Midbrain (tissue), 1 donor: ENCODE data around the gene AZIN2.

Experiments used
- DNase-seq: peaks from one replicate; lab custom pipeline; 2025; lab: John Stamatoyannopoulos, UW

AZIN2 gene

GRCh38 chr1:33152685-33153432 lies 71.9 kb downstream of the AZIN2 start:
- DNase-seq, result peak; percentile 73

DNA sequence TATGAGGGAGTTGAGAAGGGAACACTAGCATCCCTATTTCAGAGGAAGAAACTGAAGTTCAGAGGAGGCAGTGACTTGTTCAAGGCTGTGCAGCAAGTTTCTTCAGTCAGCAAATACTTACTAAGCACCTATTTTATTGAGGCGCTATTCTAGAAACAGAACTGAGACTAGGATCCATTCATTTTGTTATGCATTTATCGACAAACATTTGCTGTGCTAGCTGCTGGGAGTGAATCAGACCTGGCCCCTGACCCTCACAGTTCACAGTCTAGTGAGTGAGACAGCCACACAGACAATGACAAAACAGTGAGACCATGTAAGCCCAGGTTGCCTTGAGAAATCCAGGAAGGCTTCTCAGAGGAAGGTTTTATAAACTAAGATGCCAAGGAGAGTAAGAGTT lies 72.7 kb downstream of the AZIN2 start:
- DNase-seq, result no peak

GRCh38 chr1:33155877-33156538 lies 75.1 kb downstream of the AZIN2 start:
- DNase-seq, result no peak

DNA sequence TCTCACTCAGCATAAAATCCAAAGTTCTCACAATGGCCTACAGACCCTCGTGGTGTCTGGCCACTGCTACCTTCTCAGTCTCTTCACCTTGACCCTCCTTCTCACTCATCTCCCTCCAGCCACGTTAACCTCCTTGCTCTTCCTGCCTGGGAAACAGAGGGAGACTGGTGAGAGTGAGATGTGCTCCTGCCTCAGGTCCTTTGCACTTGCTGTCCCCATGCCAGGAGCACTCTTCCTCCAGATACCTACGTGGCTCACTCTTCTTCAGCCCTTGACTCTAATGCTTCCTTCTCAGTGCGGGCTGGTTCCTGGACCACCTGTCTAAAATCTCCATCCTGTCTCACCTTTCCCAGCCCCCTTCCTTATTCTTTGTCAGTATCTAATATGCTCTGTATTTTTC lies 76.2 kb downstream of the AZIN2 start:
- DNase-seq, result no peak

DNA sequence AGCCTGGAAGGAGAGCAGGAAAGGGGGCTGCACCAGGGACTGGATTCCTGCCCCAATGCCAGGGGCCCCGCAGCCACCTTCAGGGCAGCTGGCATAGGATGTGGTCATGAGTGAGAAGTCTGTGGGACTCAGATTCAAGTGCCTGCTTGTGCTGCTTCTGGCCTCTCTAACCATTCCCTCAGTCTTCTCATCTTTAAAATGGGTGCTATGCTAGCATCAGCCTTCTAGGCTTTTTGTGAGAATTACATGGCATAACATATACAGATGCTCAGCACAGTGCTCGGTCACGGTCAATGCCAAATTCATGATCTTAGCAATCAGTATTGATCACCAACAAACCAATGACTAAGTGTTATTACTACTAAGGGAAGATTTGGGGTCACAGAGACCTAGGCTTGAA lies 77.4 kb downstream of the AZIN2 start:
- DNase-seq, result no peak

GRCh38 chr1:33159577-33159976 lies 78.6 kb downstream of the AZIN2 start:
- no peak for DNase-seq

DNA sequence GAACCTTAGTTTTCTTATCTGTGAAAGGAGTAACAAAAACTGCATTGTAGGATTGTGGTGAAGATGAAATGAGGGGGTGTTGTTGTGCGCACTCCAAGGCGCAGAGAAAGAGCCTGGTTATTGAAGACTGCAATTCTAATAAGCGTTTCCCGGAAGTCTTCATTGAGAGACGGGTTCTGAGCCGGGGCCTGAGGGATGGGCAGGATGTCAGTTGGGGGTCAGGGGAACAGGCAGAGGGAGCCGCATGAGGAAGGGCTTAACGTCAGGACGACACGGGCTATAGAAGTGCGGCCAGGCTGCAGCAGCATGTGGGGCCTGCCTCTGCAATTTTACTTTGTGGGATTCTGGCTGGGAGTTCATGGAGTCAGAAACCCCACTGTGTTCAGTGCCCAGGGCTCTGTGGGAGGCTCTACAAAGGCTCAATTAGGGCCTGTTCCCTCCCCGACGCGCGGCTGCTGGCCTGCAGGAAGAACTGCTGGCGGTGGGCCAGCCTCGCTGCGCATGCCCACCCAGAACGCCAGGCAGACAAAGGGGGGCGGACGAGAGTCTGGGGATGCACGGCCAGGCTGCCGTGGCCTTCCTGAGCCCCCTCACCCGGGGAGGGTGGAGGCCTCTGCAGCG lies 80.2 kb downstream of the AZIN2 start:
- peak; percentile 92 for DNase-seq

- DNase-seq, result no peak
Observed at GRCh38 chr1:33162141-33162540, 81.2 kb downstream of the AZIN2 start.

- no peak for DNase-seq
Observed at GRCh38 chr1:33163621-33164519, 82.9 kb downstream of the AZIN2 start.

DNA sequence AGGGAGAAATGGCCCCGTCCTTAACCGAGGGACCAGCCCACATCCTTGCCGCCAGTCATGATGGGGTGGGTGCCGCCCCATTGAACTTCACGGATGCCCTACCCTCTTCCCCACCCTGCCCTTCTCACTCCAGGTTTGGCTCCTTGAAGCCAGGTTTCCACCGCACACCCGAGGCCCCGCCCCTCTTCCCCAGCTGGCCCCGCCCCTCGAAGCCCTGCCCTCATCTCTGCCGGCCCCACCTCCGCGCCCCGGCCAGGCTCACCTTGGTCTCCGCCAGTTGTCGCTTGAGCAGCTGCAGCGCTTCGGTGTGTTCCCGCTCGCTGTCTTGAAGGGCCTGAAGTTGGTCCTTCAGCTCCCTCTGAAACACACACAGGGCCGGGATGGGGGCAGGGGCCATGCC lies 84.3 kb downstream of the AZIN2 start:
- DNase-seq, result no peak

DNA sequence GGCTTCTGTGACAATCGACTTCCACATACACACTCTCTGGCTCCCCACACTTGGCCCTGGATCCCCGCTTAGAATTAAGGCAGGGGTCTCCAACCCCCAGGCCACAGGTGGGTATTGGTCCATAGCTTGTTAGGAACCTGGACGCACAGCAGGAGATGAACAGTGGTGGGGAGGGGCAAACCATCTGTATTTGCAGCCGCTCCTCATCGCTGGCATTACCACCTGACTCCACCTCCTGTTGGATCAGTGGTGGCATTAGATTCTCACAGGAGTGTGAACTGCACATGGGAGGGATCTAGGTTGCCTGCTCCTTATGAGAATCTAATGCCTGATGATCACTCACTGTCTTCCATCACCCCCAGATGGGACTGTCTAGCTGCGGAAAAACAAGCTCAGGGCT lies 84.9 kb downstream of the AZIN2 start:
- no peak for DNase-seq

GRCh38 chr1:33167650-33168447 lies 86.9 kb downstream of the AZIN2 start:
- DNase-seq, result no peak

DNA sequence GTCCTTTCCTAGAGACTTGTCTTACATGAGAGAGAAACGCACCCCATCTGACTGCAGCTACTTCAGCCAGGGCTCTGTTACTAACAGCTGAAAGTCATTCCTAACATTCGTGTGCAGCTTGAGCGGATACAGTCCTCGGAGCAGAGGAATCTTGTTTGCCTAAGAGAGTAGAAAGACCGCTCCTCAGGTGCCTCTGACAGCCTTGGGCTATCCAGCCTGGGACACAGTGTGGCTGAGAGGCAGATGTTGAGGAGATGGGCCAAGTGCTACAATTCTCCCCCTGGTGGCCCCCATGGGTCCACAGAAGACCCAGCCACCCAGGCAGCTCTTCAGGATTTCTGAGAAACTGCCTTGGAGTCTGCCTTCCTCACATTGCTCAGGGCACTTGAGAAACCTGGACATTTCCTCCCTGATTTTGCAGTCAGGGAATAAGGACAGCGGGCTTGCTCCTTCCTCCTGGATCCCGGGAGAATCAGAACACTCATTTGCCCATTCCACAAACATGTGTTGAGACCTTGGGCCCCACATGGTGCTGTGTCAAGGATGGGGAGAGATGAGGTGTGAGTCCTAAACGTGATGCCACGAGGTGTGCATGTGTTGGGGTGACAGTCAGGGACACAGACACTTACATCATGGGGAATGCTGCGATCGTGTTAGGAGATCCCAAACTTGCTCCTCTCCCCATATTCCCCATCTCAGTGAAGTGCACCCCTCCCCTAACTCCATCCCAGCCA lies 87.8 kb downstream of the AZIN2 start:
- no peak for DNase-seq

DNA sequence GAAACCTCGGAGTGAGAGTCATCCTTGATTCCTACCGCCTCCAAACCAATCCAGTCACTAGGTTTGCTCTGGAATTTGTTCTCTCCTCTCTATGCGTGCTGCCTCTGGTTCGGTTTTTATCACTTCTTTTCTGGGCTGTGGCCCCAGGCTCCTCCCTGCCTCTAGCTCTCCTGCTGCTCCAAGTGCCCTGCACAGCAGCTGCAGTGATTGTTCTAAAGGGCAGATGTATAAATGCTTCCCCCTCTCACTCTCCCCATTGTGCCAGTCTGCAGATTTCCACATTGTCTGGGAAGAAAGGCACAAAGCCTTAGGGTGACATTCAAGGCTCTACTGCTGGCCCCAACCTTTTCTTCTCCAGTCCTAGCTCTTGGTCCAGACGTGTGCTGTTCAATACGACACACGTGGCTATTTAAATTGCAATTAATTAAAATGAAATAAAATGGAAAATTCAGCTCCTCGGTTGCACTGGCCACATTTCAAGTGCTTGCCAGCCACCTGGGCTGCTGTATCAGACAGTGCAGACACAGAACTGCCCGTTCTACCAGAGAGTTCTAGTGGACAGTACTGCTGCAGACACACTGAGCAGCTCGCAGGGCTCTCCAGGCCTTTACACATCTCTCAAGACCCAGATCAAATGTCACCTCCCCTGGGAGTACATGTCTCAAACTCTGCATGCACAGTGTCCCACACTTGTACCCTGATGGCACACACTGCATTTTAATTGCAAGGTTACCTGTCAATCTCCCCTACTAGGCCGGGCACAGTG lies 88.5 kb downstream of the AZIN2 start:
- DNase-seq, result peak; percentile 29
